H9 (cell line): ENCODE results near the gene CDC5L. TPM values are rescaled to one million over a fixed set of nuclear protein-coding genes. Genes with fewer than 3 reads are reported as not detected.

Experiments used
- DNase-seq: peaks from one replicate; pipeline ENCODE4 v3.0.0-alpha.2; 2017
- H2AFZ ChIP-seq: one replicate; pipeline ENCODE4 v1.6.1; 2013; ENCODE audit warnings: mild to moderate bottlenecking, low read length, control low read depth, moderate library complexity
- H2AK5ac ChIP-seq: 2 replicates; pipeline ENCODE4 v1.6.1; 2013; ENCODE audit warnings: low read length, control low read depth, mixed read lengths; ENCODE audit not compliant: insufficient read length
- H2BK120ac ChIP-seq: one replicate; pipeline ENCODE4 v1.6.1; 2013; ENCODE audit warnings: low read depth, mild to moderate bottlenecking, low read length, control low read depth, inconsistent platforms; ENCODE audit not compliant: poor library complexity, severe bottlenecking
- H2BK12ac ChIP-seq: 2 replicates; pipeline ENCODE4 v1.6.1; 2013; ENCODE audit warnings: low read length, control low read depth, mixed read lengths, low read depth; ENCODE audit not compliant: insufficient read length
- H2BK15ac ChIP-seq: 2 replicates; pipeline ENCODE4 v1.6.1; 2013; ENCODE audit warnings: low read depth, low read length, control low read depth
- H2BK20ac ChIP-seq: one replicate; pipeline ENCODE4 v1.6.1; 2013; ENCODE audit warnings: low read depth, mild to moderate bottlenecking, low read length, control low read depth, inconsistent platforms; ENCODE audit not compliant: poor library complexity, severe bottlenecking
- H2BK5ac ChIP-seq: 2 replicates; pipeline ENCODE4 v1.6.1; 2013; ENCODE audit warnings: low read length, control low read depth, mixed read lengths; ENCODE audit not compliant: insufficient read length
- H3K14ac ChIP-seq: 2 replicates; pipeline ENCODE4 v1.6.1; 2013; ENCODE audit warnings: low read length, control low read depth; ENCODE audit not compliant: insufficient read depth
- H3K18ac ChIP-seq: 2 replicates; pipeline ENCODE4 v1.6.1; 2013; ENCODE audit warnings: low read depth, mild to moderate bottlenecking, mixed read lengths, low read length, control low read depth; ENCODE audit not compliant: insufficient read length
- H3K23ac ChIP-seq: 2 replicates; pipeline ENCODE4 v1.6.1; 2013; ENCODE audit warnings: low read length, control low read depth, mixed read lengths, low read depth; ENCODE audit not compliant: insufficient read length
- H3K23me2 ChIP-seq: 2 replicates; pipeline ENCODE4 v1.6.1; 2013; ENCODE audit warnings: low read depth, mild to moderate bottlenecking, mixed read lengths, low read length, control low read depth; ENCODE audit not compliant: insufficient read length, poor library complexity, severe bottlenecking
- H3K27ac ChIP-seq: 2 replicates; pipeline ENCODE4 v1.5.1; 2013; ENCODE audit warnings: low read length, control low read depth, mixed read lengths, low read depth; ENCODE audit not compliant: insufficient read length
- H3K27me3 ChIP-seq: 2 replicates; pipeline ENCODE4 v1.6.1; 2013; ENCODE audit warnings: low read length, control low read depth, inconsistent platforms; ENCODE audit not compliant: insufficient read depth
- H3K4ac ChIP-seq: 2 replicates; pipeline ENCODE4 v1.6.1; 2013; ENCODE audit warnings: low read depth, mild to moderate bottlenecking, control low read depth, inconsistent platforms, low read length, moderate library complexity
- H3K4me1 ChIP-seq: 2 replicates; pipeline ENCODE4 v1.6.1; 2013; ENCODE audit warnings: low read length, control low read depth, inconsistent platforms; ENCODE audit not compliant: insufficient read depth
- H3K4me2 ChIP-seq: 2 replicates; pipeline ENCODE4 v1.6.1; 2013; ENCODE audit warnings: low read length, control low read depth, mixed read lengths; ENCODE audit not compliant: insufficient read length, insufficient read depth
- H3K56ac ChIP-seq: 2 replicates; pipeline ENCODE4 v1.6.1; 2013; ENCODE audit warnings: low read depth, mild to moderate bottlenecking, mixed read lengths, low read length, control low read depth; ENCODE audit not compliant: insufficient read length
- H3K79me1 ChIP-seq: 2 replicates; pipeline ENCODE4 v1.6.1; 2013; ENCODE audit warnings: low read depth, mild to moderate bottlenecking, moderate library complexity, low read length, control low read depth, inconsistent platforms; ENCODE audit not compliant: insufficient read depth, poor library complexity, severe bottlenecking
- H3K79me2 ChIP-seq: 2 replicates; pipeline ENCODE4 v1.6.1; 2013; ENCODE audit warnings: low read length, control low read depth, inconsistent platforms; ENCODE audit not compliant: insufficient read depth
- H3K9ac ChIP-seq: 2 replicates; pipeline ENCODE4 v1.6.1; 2013; ENCODE audit warnings: low read length, control low read depth, mixed read lengths; ENCODE audit not compliant: insufficient read length; ENCODE audit errors: extremely low read depth
- H3K9me3 ChIP-seq: one replicate; pipeline ENCODE4 v1.6.1; 2013; ENCODE audit warnings: low read depth, low read length, inconsistent platforms; ENCODE audit not compliant: control insufficient read depth
- H3T11ph ChIP-seq: one replicate; pipeline ENCODE4 v1.6.1; 2013; ENCODE audit warnings: mild to moderate bottlenecking, low read length, control low read depth, inconsistent platforms
- H4K20me1 ChIP-seq: one replicate; pipeline ENCODE4 v1.6.1; 2013; ENCODE audit not compliant: control insufficient read depth, insufficient read length, insufficient read depth
- H4K5ac ChIP-seq: 2 replicates; pipeline ENCODE4 v1.6.1; 2013; ENCODE audit warnings: low read depth, mild to moderate bottlenecking, mixed read lengths, low read length, control low read depth; ENCODE audit not compliant: insufficient read length
- H4K8ac ChIP-seq: replicated peaks from 2 replicates; pipeline ENCODE4 v1.6.1; 2013; ENCODE audit warnings: low read length, control low read depth, mixed read lengths, low read depth; ENCODE audit not compliant: insufficient read length
- H4K91ac ChIP-seq: 2 replicates; pipeline ENCODE4 v1.6.1; 2013; ENCODE audit warnings: low read depth, mild to moderate bottlenecking, moderate library complexity, mixed read lengths, low read length, control low read depth; ENCODE audit not compliant: insufficient read length
- H3K27ac Mint-ChIP-seq, 3 experiments: 2 replicates in 2 of 3; 3 replicates in 1 of 3; pipeline ENCODE4 v1.8.0; 2020 to 2021; ENCODE audit warnings: mixed read lengths in 3 of 3, mild to moderate bottlenecking in 1 of 3, moderate library complexity in 1 of 3
- H3K27me3 Mint-ChIP-seq: 2 replicates; pipeline ENCODE4 v1.8.0; 2021; ENCODE audit warnings: low read depth, mild to moderate bottlenecking, moderate library complexity, mixed read lengths
- H3K36me3 Mint-ChIP-seq, 3 experiments: 2 replicates in 2 of 3; 3 replicates in 1 of 3; pipeline ENCODE4 v1.8.0; 2020 to 2021; ENCODE audit warnings: low read depth in 3 of 3, mixed read lengths in 3 of 3; ENCODE audit not compliant: insufficient read depth in 1 of 3
- H3K4me1 Mint-ChIP-seq, 2 experiments: 2 replicates each; pipeline ENCODE4 v1.8.0; 2020; ENCODE audit warnings: mixed read lengths in 2 of 2
- H3K4me3 Mint-ChIP-seq, 2 experiments: 2 replicates in 1 of 2; 3 replicates in 1 of 2; pipeline ENCODE4 v1.8.0; 2020 to 2021; ENCODE audit warnings: mild to moderate bottlenecking in 2 of 2, mixed read lengths in 2 of 2, moderate library complexity in 1 of 2
- H3K9me3 Mint-ChIP-seq, 2 experiments: 2 replicates in 1 of 2; 3 replicates in 1 of 2; pipeline ENCODE4 v1.8.0; 2020; ENCODE audit warnings: mild to moderate bottlenecking in 2 of 2, mixed read lengths in 2 of 2, moderate library complexity in 1 of 2
- WGBS: extraction: QIAGEN DNeasy Blood & Tissue Kit; methylation state at CpG from one replicate; pipeline ENCODE4 v1.1.7; 2013; ENCODE audit warnings: missing lambda C conversion rate, low lambda C conversion rate, mixed read lengths; ENCODE audit not compliant: insufficient read length; ENCODE audit errors: extremely low coverage; 5-methylcytosine and 5-hydroxymethylcytosine counted together
- total RNA-seq: library from RNA; stranded (reverse); gene quantifications from 2 replicates; pipeline ENCODE4 v1.2.1, GENCODE V29; 2021
- TF ChIP-seq, protein P1 (sequence below): fragments of 200-600 bp; sonication (generic); conservative IDR thresholded peaks from 3 replicates; pipeline ENCODE4 v1.8.0; 2021; ENCODE audit warnings: antibody characterized with exemption, mild to moderate bottlenecking

Gene CDC5L
- total RNA-seq, 1 experiment from 2014 or later, result 34.3 TPM

DNA sequence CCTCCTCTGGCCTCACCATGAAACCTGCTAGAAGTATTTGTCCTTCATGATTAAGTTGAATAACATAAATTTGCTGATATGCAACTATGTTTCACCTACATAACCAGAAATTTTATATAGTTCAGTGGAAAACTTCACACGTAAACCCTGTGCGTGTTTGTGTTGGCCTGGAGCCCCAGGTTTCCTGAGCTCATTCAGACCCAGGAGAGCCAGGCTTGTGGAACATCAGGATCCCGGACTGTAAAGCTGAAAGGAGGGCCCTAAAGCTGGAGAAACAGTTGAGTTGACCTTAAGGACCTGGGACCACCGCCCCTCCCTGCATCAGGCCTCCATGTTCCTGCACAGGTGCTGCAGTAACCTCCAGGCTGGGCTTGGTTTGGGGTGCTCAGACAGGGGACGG is 48.2 kb upstream of the CDC5L start:
- Histone ChIP-seq H2BK20ac (no peak overlapping the region), H3K23me2 (no peaks in the 10 kb centered on the region), H3K27ac (no peak overlapping the region), H3K27me3 (no peaks in the 10 kb centered on the region), H3K4me1 (peaks cover 2% of the 10 kb centered on the region; the same call in 1 of the 2 replicates), H2BK12ac (no peak overlapping the region), H2BK15ac (no peak overlapping the region), H3K4me2 (no peak overlapping the region), H3K4ac (no peak overlapping the region), H4K5ac (no peak overlapping the region), H3K79me2 (no peaks in the 10 kb centered on the region), H4K8ac (no peak overlapping the region), H2AFZ (no peak overlapping the region), H3K9me3 (no peaks in the 10 kb centered on the region), H3K9ac (no peak overlapping the region), H3T11ph (no peak overlapping the region), H3K23ac (no peak overlapping the region), H2AK5ac (no peak overlapping the region), H4K20me1 (no peaks in the 10 kb centered on the region), H4K91ac (no peak overlapping the region), H2BK5ac (no peak overlapping the region), H3K18ac (no peak overlapping the region), H3K79me1 (no peaks in the 10 kb centered on the region), H2BK120ac (no peak overlapping the region), H3K14ac (no peak overlapping the region), H3K56ac (no peak overlapping the region)
- Mint-ChIP-seq H3K4me3 (no peak overlapping the region), H3K27me3 (peaks cover 4% of the 10 kb centered on the region), H3K4me1 (peaks cover 33 to 35% of the 10 kb centered on the region in 2 experiments), H3K36me3 (no peaks in the 10 kb centered on the region), H3K27ac (no peak overlapping the region), H3K9me3 (no peaks in the 10 kb centered on the region; a peak in 1 of 5 replicates)
- TF ChIP-seq, protein P1, sequence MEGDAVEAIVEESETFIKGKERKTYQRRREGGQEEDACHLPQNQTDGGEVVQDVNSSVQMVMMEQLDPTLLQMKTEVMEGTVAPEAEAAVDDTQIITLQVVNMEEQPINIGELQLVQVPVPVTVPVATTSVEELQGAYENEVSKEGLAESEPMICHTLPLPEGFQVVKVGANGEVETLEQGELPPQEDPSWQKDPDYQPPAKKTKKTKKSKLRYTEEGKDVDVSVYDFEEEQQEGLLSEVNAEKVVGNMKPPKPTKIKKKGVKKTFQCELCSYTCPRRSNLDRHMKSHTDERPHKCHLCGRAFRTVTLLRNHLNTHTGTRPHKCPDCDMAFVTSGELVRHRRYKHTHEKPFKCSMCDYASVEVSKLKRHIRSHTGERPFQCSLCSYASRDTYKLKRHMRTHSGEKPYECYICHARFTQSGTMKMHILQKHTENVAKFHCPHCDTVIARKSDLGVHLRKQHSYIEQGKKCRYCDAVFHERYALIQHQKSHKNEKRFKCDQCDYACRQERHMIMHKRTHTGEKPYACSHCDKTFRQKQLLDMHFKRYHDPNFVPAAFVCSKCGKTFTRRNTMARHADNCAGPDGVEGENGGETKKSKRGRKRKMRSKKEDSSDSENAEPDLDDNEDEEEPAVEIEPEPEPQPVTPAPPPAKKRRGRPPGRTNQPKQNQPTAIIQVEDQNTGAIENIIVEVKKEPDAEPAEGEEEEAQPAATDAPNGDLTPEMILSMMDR, result no peak
- no CpG with 5 or more reads among the region's 5 CpGs for WGBS
- DNase-seq, result no peak
